ENCODE measurements around the gene ACOT13. TPM values are rescaled to one million over a fixed set of nuclear protein-coding genes. Genes with fewer than 3 reads are reported as not detected.
"Not testable (repeated sequence)": the region's sequence is repeated elsewhere in the genome, so short reads cannot be mapped to it uniquely, and the experiment has no call there.

Gene ACOT13
- polyA plus RNA-seq, 2 of the 4 experiments (the other 2 are of a cell fraction) = 22.9 to 87.7 TPM

GRCh38 chr6:24723270-24723669 is 56.4 kb downstream of the ACOT13 start:
- TF ChIP-seq JUNB (IDR thresholded peaks at IDR 0.05) (no peak), RFX5 (IDR thresholded peaks at IDR 0.05) (peak; percentile 64; the same call in 1 of the 2 replicates)

GRCh38 chr6:24730653-24731052 is 63.8 kb downstream of the ACOT13 start:
- H3K9me3 ChIP-seq = peaks cover 16% of the 10 kb centered on the region; the same call in 2 of the 3 replicates

More at GRCh38 chr6:24723270-24723669, 56.4 kb downstream of the ACOT13 start:
- WGBS (ENCODE audit: missing lambda C conversion rate) = 93% methylated on average over 3 of the region's 3 CpGs
- DNase-seq (ENCODE audit: low read depth in 1 of 2, low spot score in 1 of 2) = no peak
- no peak for FAIRE-seq
- ChIA-PET CTCF (interaction anchor here (1.2 kb wide), 1 partner anchor 16 kb away, joined by 5 read pairs; no protein-coding TSS in a partner anchor), POLR2A (no interaction called here)
- no peak overlapping the region for H3K4me2 ChIP-seq
- ATAC-seq = no peak
- no peak overlapping the region for H3K27ac ChIP-seq
- H3K4me3 ChIP-seq = no peak overlapping the region
- H3K9me3 ChIP-seq = no peaks in the 10 kb centered on the region
- H3K4me1 ChIP-seq = peaks cover 5% of the 10 kb centered on the region; the same call in 2 of the 3 replicates

GRCh38 chr6:24731456-24732134 is 64.7 kb downstream of the ACOT13 start:
- H3K27ac ChIP-seq; H3K4me3 ChIP-seq; POLR2A ChIA-PET; ATAC-seq; H3K4me1 ChIP-seq; FAIRE-seq; DNase-seq (ENCODE audit: low read depth in 1 of 2, low spot score in 1 of 2); H3K4me2 ChIP-seq: not testable (repeated sequence)
- peaks cover 16% of the 10 kb centered on the region; the same call in 2 of the 3 replicates for H3K9me3 ChIP-seq
- peak; percentile 88 for TF ChIP-seq ZFP36 (IDR thresholded peaks at IDR 0.05; ENCODE audit: borderline replicate concordance, partially characterized antibody)
- WGBS (ENCODE audit: missing lambda C conversion rate) = 65% methylated on average over 5 of the region's 6 CpGs
- CTCF ChIA-PET = interaction anchor here (0.5 kb wide), 1 partner anchor 137 kb away, joined by 4 read pairs; no protein-coding TSS in a partner anchor

More at GRCh38 chr6:24730653-24731052, 63.8 kb downstream of the ACOT13 start:
- DNase-seq (ENCODE audit: low read depth in 1 of 2, low spot score in 1 of 2); POLR2A ChIA-PET; H3K4me1 ChIP-seq; H3K4me3 ChIP-seq; FAIRE-seq; H3K27ac ChIP-seq; H3K4me2 ChIP-seq; ATAC-seq: not testable (repeated sequence)
- CTCF ChIA-PET = interaction anchor here (0.5 kb wide), 1 partner anchor 136 kb away, joined by 4 read pairs; no protein-coding TSS in a partner anchor
- 16% methylated on average over 3 of the region's 3 CpGs for WGBS (ENCODE audit: missing lambda C conversion rate)

GRCh38 chr6:24734166-24734565 is 67.3 kb downstream of the ACOT13 start:
- H3K4me1 ChIP-seq = no peaks in the 10 kb centered on the region
- ATAC-seq (no peak), FAIRE-seq (no peak), DNase-seq (ENCODE audit: low read depth in 1 of 2, low spot score in 1 of 2) (no peak)
- H3K9me3 ChIP-seq = peaks cover 16% of the 10 kb centered on the region; the same call in 2 of the 3 replicates
- WGBS (ENCODE audit: missing lambda C conversion rate) = 88% methylated on average over 1 of the region's 1 CpG
- no peak overlapping the region for H3K4me3 ChIP-seq
- no peak overlapping the region for H3K27ac ChIP-seq
- ChIA-PET CTCF (interaction anchor here (0.7 kb wide), 1 partner anchor 12 kb away, joined by 3 read pairs; no protein-coding TSS in a partner anchor), POLR2A (no interaction called here)
- H3K4me2 ChIP-seq = no peak overlapping the region
- TF ChIP-seq HOXB13 (CRISPR knock-in tag; IDR thresholded peaks at IDR 0.05; ENCODE audit: low read depth) (no peak), GATA3 (IDR thresholded peaks at IDR 0.05; ENCODE audit: borderline replicate concordance) (no peak), ESRRA (IDR thresholded peaks at IDR 0.05; ENCODE audit: borderline replicate concordance, low read length) (no peak), RAD21 (conservative IDR thresholded peaks at IDR 0.05 in 1 of 2, IDR thresholded peaks at IDR 0.05 in 1 of 2) (no peak), HOXA7 (CRISPR knock-in tag; IDR thresholded peaks at IDR 0.05) (no peak), ZFP36 (IDR thresholded peaks at IDR 0.05; ENCODE audit: borderline replicate concordance, partially characterized antibody) (no peak), RCOR1 (IDR thresholded peaks at IDR 0.05; ENCODE audit: low read depth, low read length) (no peak), PBX3 (IDR thresholded peaks at IDR 0.05) (no peak), ELK1 (IDR thresholded peaks at IDR 0.05; ENCODE audit: low read depth, low read length) (no peak), BHLHE40 (IDR thresholded peaks at IDR 0.05; ENCODE audit: low read depth, low read length) (no peak), NPAS2 (CRISPR knock-in tag; IDR thresholded peaks at IDR 0.05; ENCODE audit: borderline replicate concordance) (no peak), CBX2 (IDR thresholded peaks at IDR 0.05; ENCODE audit: borderline replicate concordance, low read depth) (no peak), CTCF (IDR thresholded peaks at IDR 0.05) (no peak), CHD2 (IDR thresholded peaks at IDR 0.05; ENCODE audit: low read length, partially characterized antibody) (no peak), KDM1A (IDR thresholded peaks at IDR 0.05; ENCODE audit: low read depth) (no peak)

- H3K4me3 ChIP-seq; FAIRE-seq; ATAC-seq; POLR2A ChIA-PET; H3K27ac ChIP-seq; DNase-seq (ENCODE audit: low read depth in 1 of 2, low spot score in 1 of 2); H3K4me2 ChIP-seq; H3K4me1 ChIP-seq: not testable (repeated sequence)
- 78% methylated on average over 4 of the region's 4 CpGs for WGBS (ENCODE audit: missing lambda C conversion rate)
- H3K9me3 ChIP-seq = peaks cover 16% of the 10 kb centered on the region; the same call in 2 of the 3 replicates
- CTCF ChIA-PET = interaction anchor here (0.7 kb wide), 1 partner anchor 12 kb away, joined by 3 read pairs; no protein-coding TSS in a partner anchor
These were observed 67.8 kb downstream of the ACOT13 start for GRCh38 chr6:24734710-24735109.

Data from A549 (cell line).